ENCODE data around the gene MGAT3. TPM values are rescaled to one million over a fixed set of nuclear protein-coding genes. Genes with fewer than 3 reads are reported as not detected.

Gene MGAT3
- polyA plus RNA-seq, 3 donors = 3.0 to 17.9 (median 3.5) TPM

DNA sequence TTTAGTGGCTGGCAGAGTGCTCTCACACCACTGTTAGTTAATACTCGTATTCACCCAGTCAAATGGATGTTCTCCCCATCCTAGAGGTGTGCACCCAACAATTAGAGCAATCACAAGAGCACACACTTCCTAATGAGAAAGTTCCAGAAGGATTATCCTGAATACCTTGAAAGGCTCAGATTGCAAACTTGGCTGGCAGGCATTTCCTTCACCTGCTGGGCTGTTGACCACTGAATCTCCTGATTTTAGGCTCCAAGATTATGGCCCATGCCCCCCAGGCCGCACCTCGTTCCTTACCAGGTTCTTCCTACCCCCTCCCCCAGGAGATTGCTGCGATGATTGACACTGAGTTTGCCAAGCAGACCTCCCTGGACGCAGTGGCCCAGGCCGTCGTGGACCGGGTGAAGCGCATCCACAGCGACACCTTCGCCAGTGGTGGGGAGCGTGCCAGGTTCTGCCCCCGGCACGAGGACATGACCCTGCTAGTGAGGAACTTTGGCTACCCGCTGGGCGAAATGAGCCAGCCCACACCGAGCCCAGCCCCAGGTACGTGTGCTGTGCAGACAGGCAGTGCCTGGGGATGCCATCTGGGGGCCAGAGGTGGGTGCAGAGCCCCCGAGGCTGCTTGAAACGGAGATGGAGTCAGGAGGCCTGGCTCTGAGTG lies 30.3 kb upstream of the MGAT3 start:
- 93% methylated on average over 20 of the region's 20 CpGs for WGBS, 3 donors
- no peak overlapping the region for H3K27ac ChIP-seq (ENCODE audit: low read depth, low read length)

DNA sequence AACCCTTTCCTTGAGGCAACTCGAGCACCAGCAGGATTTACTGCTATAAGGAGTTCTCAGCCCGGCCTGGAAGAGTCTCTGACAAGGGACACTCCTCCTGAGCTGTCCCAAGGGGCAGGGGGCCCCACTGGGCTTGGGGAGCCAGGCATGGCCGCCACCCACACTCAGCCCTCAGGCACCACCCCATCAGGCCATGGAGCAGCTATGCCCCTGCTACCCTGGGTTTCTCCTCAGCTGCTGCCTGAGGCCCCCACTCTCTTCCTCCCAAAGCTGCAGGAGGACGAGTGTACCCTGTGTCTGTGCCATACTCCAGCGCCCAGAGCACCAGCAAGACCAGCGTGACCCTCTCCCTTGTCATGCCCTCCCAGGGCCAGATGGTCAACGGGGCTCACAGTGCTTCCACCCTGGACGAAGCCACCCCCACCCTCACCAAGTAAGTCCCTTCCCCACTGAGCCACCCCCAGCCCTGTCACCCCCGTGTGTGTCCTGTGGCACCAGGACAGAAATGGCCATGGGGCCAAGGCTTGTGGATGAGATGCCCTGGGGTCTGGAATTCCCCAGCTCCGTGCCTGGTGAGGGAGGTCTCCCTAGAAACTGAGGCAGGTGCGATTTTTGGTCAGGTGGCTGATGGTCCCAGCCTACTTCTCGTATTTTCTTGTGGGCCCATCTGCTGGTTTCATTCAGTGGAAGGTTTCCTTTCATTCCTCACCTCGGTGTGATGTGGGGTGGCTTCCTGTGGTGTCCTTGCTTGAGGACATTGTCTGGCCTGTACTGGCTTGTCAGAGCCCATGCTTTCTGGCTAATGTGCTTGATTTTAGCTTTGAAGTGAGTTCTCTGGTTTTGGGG lies 28.8 kb upstream of the MGAT3 start:
- H3K27ac ChIP-seq (ENCODE audit: low read depth, low read length) = no peak overlapping the region
- WGBS, 3 donors = 87 to 90% (median 89%) methylated on average over 13 of the region's 13 CpGs

DNA sequence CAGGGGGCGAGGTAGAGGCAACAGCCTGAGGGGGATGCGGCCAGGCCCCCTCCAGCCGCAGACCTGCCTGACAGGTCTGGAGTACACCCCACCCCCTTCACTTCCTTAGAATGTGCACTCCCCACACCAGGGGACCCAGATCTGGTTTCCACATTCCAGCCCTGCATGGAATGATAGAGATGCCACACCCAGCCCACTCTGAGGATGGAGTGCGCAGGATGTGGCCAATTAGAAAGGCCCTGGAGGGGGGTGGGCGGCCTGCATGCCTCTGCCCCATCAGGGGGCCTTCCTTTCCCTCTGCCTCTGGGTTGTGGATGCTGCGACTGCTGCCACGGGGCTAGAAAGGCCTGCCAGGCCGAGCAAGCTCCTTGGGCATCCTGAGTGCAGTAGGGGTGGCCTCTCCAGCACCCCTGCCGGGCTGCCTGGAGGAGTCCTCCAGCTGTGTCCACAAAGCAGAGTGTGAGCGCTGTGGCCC lies 28.2 kb upstream of the MGAT3 start:
- H3K27ac ChIP-seq (ENCODE audit: low read depth, low read length) = no peak overlapping the region
- WGBS, 3 donors = 85 to 91% (median 87%) methylated on average over 10 of the region's 10 CpGs

DNA sequence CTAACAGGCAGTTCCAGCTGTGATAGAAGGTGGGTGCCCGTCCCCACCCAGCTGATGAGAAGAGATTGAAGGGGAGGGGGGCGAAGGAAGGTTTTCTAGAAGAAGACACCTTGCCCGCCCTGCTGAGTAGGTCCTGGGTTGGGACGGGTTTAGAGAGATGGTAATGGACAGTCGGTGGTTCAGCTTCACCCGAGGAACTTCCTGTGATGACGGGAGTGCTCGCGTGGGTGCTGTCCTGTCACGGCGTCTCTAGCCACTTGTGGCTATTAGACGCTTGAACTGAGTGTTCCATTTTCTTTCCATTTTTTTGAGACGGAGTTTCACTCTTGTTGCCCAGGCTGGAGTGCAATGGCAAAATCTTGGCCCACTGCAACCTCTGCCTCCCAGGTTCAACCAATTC lies 27.6 kb upstream of the MGAT3 start:
- WGBS, 3 donors = 89 to 92% (median 90%) methylated on average over 13 of the region's 13 CpGs
- no peak overlapping the region for H3K27ac ChIP-seq (ENCODE audit: low read depth, low read length)

DNA sequence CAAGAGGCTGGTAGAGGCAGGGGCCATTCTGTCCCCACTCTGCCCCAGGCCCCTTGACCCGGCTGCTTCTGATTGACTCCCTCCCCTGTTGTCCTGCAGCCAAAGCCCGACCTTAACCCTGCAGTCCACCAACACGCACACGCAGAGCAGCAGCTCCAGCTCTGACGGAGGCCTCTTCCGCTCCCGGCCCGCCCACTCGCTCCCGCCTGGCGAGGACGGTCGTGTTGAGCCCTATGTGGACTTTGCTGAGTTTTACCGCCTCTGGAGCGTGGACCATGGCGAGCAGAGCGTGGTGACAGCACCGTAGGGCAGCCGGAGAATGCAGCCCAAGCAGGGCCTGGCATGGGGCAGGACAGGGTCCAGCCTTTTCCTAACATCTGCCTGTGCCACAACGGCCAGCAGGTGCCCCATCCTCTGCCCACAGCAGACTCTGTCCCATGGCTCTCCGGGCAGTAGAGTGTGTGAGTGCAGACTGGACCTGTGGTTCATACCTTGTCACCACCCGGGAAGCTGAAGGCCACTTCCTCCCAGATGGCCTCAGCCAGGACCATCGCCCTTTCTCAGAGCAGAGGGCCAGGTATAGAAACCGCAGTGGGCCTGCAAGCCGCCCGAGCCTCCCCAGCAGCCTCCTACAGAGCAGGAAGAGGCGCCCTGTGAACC lies 26.8 kb upstream of the MGAT3 start:
- H3K27ac ChIP-seq (ENCODE audit: low read depth, low read length) = no peak overlapping the region
- WGBS, 3 donors = 74 to 86% (median 85%) methylated on average over 27 of the region's 27 CpGs

DNA sequence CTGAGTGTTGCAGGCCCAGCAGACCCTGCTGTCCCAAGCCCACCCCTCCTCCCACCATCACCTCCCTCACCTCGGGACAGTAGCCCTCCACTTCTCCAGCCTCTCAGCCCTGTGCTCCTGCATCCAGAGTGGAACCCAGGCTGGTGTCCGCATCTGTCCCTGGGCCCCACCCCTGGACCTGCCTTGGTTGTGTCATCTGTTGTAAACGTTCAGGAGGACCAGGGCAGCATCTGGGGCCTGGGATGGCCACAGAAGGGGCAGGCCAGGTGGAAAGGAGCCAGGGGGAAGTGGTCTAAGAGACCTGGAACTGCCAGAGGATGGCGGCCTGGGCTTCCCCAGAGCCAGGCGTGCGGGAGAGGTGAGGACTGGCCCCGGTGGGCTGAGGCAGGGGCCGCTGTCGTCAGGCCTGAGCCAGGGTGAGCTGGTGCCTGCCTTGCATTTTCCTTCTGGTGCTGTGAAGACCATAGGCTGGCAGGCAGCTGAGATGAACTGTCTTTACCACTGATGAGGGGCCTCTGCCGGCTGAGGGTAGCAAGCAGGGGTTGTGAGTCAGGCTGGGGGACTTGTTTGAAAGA lies 26.1 kb upstream of the MGAT3 start:
- no peak overlapping the region for H3K27ac ChIP-seq (ENCODE audit: low read depth, low read length)
- WGBS, 3 donors = 72 to 82% (median 73%) methylated on average over 10 of the region's 10 CpGs

DNA sequence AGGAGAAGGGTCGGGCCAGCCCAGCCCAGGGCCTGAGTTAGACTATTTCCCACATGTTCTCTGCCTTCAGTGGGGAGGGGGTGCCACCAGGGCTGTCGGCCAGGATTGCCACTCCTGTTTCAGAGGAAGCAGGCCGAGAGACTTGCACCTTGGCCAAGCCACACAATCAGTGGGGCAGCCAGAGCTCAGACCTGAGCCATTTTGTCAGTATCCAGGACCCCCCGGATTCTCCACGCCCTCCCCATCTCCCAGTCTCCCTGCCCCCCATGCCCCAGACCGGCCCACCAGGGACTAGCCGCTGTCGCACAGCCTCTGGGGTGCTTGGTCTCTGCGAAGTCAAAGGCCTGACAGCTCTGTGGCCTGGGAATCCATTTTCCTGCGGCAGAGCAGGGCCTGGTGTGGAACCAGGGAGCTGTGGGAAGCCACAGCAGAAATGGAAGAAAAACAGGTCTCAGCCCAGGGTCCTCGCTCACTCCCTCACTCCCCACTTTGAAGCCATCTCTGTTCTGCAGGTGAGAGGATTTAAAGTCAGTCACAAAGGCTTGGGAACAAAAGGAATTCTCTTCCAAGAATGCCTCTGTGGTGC lies 25.5 kb upstream of the MGAT3 start:
- peak overlapping the region; percentile 4 for H3K27ac ChIP-seq (ENCODE audit: low read depth, low read length)
- WGBS, 3 donors = 67 to 84% (median 73%) methylated on average over 11 of the region's 11 CpGs

DNA sequence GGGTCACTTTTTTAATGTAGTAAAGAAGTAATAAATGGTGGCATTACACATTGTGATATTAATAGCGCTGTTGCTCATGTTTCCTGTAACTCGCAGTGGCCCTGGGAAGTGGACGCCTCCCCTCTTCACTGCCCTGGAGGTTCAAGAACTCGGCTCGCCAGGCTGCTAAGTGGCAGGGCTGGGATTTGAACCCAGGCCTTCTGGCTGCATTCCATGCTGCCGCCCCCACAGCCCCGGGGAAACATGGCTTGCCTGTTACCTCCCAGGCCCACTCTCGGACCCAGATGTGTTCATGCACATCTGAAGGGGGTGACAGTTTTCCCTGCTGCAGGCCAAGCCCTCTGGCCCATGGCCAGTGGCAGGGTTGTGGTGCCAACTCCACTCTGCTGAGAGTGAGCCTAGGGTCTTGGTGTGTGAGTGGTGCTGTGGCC lies 25.0 kb upstream of the MGAT3 start:
- H3K27ac ChIP-seq (ENCODE audit: low read depth, low read length) = peak overlapping the region; percentile 24
- WGBS, 3 donors = 42 to 71% (median 57%) methylated on average over 8 of the region's 8 CpGs

DNA sequence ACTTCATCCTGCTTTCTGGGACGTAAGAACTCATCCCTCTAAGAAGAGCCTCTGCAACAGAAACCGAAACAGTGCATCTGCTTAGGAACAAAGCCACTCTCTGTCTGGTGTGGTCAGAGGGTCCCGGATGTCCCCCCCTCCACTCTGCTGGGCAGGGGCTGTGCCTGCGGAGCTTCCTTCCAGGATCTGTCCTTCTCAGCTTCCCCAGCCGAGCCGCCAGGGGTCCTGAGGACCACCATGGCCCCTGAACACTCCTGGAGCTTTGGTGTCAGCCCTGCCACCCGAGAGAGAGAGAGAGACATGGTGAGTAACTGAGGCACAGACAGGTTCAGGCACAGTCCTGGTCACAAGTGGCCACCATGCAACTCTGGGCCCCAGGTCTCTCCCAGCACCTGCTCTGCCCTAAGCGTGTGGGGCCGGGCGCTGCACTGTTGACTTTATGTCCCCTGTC lies 24.4 kb upstream of the MGAT3 start:
- 78 to 86% (median 84%) methylated on average over 10 of the region's 10 CpGs for WGBS, 3 donors
- H3K27ac ChIP-seq (ENCODE audit: low read depth, low read length) = peak overlapping the region; percentile 24

DNA sequence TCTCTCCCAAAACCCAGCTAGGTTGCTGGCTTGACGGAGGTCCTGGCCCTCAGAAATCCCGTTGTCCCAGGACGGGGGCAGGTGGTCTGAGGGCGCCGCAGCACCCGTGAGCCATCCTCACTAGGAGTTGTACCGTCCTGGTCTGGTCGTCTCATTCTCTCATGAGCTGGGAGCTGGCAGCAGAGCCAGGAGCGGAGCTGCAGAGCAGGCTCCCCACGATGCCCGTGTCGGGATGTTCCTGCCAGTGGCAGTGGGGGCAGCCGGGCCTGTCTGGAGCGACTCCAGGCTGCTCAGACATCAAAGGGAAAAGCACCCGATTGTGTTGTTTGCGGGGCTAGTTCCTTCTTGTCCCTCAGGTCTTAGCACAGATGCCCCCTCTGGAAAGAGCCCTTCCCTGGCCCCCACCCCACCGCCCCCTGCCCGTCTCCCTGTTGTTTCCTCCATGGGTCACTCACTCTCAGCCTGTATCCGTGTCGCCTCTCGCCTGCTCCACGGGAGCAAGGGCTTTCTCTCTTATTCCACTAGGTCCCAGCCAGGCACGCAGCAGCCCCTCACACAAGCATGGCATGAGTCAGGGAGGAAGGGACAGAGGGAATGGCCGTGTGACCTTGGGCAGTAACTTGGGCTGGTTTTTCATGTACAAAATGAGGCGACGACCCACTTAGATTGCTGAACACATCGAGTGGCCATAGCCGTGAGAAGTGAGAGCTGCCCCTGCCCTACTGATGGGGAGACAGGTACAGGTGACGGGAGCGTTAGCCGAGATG lies 23.2 kb upstream of the MGAT3 start:
- no peak overlapping the region for H3K27ac ChIP-seq (ENCODE audit: low read depth, low read length)
- WGBS, 3 donors = 86 to 88% (median 87%) methylated on average over 31 of the region's 31 CpGs

DNA sequence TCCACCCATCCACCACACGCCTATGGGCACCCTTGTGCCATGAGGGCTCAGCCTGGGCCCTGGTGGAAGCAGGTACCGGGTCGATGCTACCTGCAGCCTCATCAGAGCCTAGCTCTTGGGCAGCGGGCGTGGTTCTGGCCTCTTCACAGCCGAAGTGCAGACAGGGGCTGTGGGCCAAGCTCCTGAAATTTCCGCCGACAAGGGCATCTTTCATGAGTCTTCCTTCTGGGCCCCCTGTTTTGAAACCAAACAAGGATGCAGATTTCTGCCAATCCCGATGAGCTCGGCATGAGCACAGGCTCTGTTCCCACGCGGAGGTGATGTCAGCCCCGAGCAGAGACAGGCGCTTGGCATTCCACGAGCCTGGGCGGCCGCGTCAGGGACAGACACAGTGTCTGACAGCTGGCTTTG lies 22.6 kb upstream of the MGAT3 start:
- WGBS, 3 donors = 80 to 87% (median 80%) methylated on average over 16 to 18 of the region's 18 CpGs
- no peak overlapping the region for H3K27ac ChIP-seq (ENCODE audit: low read depth, low read length)

DNA sequence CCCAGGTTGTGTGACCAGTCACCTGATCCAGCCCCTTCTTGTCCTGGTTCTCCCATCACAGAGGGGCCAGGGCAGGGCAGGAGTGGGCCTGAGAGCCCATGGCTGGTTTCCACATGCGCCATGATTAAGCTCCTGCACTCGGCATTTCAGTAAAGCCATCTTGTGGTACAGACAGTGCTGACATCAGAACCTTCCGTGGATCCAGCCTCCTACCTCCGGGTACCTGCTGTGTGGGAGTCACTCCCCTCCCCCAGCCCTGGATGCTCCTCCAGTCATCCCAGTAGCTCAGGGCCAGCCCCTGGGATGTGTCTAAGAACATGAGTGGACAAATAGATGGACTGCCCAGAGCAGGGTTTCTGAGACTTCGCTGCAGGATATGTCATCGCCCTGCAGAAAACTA lies 22.1 kb upstream of the MGAT3 start:
- WGBS, 3 donors = 83 to 86% (median 83%) methylated on average over 6 of the region's 6 CpGs
- H3K27ac ChIP-seq (ENCODE audit: low read depth, low read length) = no peak overlapping the region

DNA sequence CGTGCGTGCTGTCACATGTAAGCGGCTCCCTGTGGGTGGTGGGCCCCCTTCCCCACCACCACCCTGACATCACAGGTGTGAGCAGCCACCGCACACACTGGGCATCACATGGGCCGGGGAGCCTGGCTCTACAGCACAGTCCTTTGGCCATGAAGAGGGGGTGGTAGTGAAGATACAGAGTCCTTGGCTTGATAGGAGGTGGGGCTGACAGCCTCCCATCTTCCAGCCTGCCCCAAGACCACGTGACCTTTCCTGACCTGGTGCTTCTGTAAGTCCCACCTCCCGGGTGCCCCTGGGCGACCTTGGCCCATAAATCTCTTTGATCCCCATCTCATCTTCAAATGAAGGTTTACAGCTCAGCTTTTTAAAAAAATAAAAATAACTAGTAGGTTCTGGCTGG lies 21.2 kb upstream of the MGAT3 start:
- H3K27ac ChIP-seq (ENCODE audit: low read depth, low read length) = no peak overlapping the region
- 85 to 89% (median 86%) methylated on average over 8 of the region's 8 CpGs for WGBS, 3 donors

DNA sequence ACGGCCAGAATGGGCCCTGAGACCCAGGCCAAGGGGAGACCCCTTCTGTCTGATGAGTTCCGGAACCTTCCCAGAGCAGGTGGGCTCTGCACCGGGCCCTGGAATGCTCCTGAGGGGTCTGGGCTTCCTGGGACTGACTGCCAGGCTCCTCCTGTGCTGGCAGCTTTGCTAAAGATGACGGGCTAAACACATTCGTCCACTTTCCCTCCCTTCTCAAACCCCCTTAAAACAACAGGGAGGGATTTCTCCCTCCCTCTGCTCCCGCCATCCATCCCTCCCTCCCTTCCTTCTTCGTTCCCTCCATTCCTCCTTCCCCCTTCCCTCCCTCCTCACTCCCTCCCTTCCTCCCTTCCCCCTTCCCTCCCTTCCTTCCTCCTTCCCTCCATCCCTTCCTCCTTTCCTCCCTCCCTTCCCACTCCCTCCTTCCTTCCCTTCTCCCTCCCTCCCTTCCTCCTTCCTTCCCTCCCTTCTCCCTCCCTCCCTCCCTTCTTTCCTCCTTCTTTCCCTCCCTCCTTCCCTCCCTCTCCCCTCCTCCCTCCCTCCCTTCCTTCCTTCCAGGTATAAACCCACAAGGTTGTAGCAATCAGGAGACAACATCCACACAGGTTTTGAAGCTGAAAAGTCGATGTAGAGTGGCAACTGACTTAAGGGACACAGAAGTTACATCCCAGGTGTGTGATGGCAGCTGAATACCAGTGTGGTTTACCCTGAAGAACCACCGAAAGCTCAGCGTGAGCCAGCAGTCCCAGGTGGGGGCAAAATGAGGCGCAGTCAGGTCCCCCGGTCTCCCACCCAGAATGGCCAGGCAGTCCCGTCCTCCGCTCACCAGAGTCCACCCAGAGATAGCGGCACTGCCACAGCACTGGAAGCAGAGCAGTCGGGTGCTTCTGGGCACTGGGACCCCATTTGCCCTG lies 18.8 kb upstream of the MGAT3 start:
- 38 to 46% (median 42%) methylated on average over 16 of the region's 16 CpGs for WGBS, 3 donors
- H3K27ac ChIP-seq (ENCODE audit: low read depth, low read length) = no peak overlapping the region

DNA sequence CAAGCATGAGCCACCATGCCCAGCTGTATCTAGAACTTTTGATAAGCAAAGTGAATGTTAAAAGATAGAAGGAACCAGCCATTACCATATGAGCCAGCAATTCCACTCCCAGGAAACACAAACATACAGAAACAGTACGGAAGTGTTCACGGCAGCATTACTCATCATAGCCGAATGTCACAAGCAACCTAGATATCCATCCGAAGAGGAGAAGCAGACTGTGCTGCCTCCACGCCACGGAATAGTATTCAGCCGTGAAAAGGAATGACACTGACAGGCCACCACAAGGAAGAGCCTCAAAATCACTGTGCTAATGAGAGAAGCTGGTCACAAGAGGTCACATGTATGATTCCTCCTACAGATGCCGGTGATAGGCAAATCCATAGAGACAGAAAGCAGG lies 17.6 kb upstream of the MGAT3 start:
- H3K27ac ChIP-seq (ENCODE audit: low read depth, low read length) = no peak overlapping the region
- 47 to 55% (median 51%) methylated on average over 8 of the region's 8 CpGs for WGBS, 3 donors

DNA sequence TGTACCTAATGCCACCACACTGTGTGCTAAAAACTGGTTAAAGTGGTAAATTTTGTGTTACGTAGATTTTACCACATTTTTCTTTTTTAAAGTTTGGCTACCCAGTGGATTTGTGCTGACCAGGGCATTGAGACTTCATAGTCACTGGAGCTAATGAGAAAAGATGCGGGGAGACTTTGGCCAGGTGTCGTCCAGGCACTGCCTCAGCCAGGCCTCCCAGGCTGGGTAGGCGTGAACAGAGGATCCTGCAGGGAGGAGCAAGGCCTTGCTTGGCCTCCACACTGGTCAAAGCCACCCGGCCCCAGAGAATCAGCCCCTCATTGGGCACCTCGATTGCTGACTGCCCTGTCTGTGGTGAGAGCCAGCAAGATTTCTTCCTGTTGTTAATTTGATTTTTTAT lies 13.4 kb upstream of the MGAT3 start:
- H3K27ac ChIP-seq (ENCODE audit: low read depth, low read length) = no peak overlapping the region
- WGBS, 3 donors = 87 to 89% (median 87%) methylated on average over 6 of the region's 6 CpGs

Measured in adipose tissue (tissue), 3 donors.